ENCODE measurements around the gene PTGER2. TPM values are rescaled to one million over a fixed set of nuclear protein-coding genes. Genes with fewer than 3 reads are reported as not detected.
A peak's percentile ranks its signal among the peaks of the same experiment; 100 is the strongest.

PTGER2 gene
- total RNA-seq (1 to 10 TPM in 3 of 9 donors, under 1 TPM in 6; 0.15 to 4.1 (median 0.72) TPM), polyA plus RNA-seq (under 1 TPM; 0.27 to 0.60 TPM)
- long read RNA-seq, donor 1, partial matches to known transcripts, result 0 of 1 reads
- long read RNA-seq, donor 1, other reads (novel, unspliced or antisense), result 0 of 1 reads
- long read RNA-seq, donor 2, transcript PTGER2-201 (2 exons, 2,383 nt), result major isoform, 7 of 7 reads
- long read RNA-seq, donor 2, partial matches to known transcripts, result 0 of 7 reads
- long read RNA-seq, donor 2, other reads (novel, unspliced or antisense), result 0 of 7 reads
- long read RNA-seq, donor 3, result 0 reads

GRCh38 chr14:52313903-52314594 is at the start of gene PTGER2:
Gene PTGER2 (plus strand): TSS chr14:52314312. CDS start chr14:52314549, 237 bp downstream.
- Histone ChIP-seq H3K36me3 (no peaks in the 10 kb centered on the region), H3K27me3 (peaks cover 0 to 49% (median 22%) of the 10 kb centered on the region in 9 donors), H3K4me3 (peak within 1 kb of the TSS; percentile 33 to 78 (median 56)), H3K9me3 (no peaks in the 10 kb centered on the region), H3K27ac (peak within 1 kb of the TSS in 3 of 12 donors; percentile 29 to 89 (median 36)), H3K4me1 (peaks cover 0 to 83% (median 14%) of the 10 kb centered on the region in 12 donors)
- peak; percentile 74 to 93 (median 91) for ATAC-seq
- no peak for TF ChIP-seq CTCF (IDR thresholded peaks at IDR 0.05)
- no peak for TF ChIP-seq POLR2A (IDR thresholded peaks at IDR 0.05)
- intact Hi-C loops (cut with DNase I), result no loop called here
- 1% methylated on average over 55 to 73 of the region's 73 CpGs for WGBS, 4 donors
- DNase-seq, result peak; percentile 77 to 94 (median 87)

- Histone ChIP-seq H3K36me3 (no peaks in the 10 kb centered on the region), H3K4me1 (peaks cover 0 to 43% (median 18%) of the 10 kb centered on the region in 12 donors), H3K27ac (no peak overlapping the region), H3K4me3 (no peak overlapping the region), H3K27me3 (peaks cover 0 to 34% (median 9%) of the 10 kb centered on the region in 9 donors), H3K9me3 (no peaks in the 10 kb centered on the region)
- DNase-seq, result no peak
- no peak for TF ChIP-seq CTCF (IDR thresholded peaks at IDR 0.05)
- TF ChIP-seq POLR2A (IDR thresholded peaks at IDR 0.05), result no peak
- intact Hi-C loops (cut with DNase I), result loop anchor here in 2 of 10 donors (10.0 kb wide), 2 partner anchors 120 to 270 kb away; no protein-coding TSS in a partner anchor
- no peak for ATAC-seq
- WGBS, 4 donors, result 50 to 72% (median 64%) methylated on average over 5 of the region's 5 CpGs
Measured at GRCh38 chr14:52265253-52265652, 48.9 kb upstream of the PTGER2 start.

- Histone ChIP-seq H3K36me3 (no peaks in the 10 kb centered on the region), H3K9me3 (no peaks in the 10 kb centered on the region), H3K4me1 (peaks cover 0 to 43% (median 18%) of the 10 kb centered on the region in 12 donors), H3K4me3 (no peak overlapping the region), H3K27ac (peak overlapping the region in 2 of 12 donors; percentile 53 to 78), H3K27me3 (peaks cover 0 to 38% (median 9%) of the 10 kb centered on the region in 9 donors)
- ATAC-seq, result peak; percentile 25 to 81 (median 60)
- intact Hi-C loops (cut with DNase I), result loop anchor here in 2 of 10 donors (10.0 kb wide), 2 partner anchors 121 to 271 kb away; no protein-coding TSS in a partner anchor
- DNase-seq, result peak in 4 of 5 donors; percentile 40 to 58 (median 54)
- no peak for TF ChIP-seq CTCF (IDR thresholded peaks at IDR 0.05)
- TF ChIP-seq POLR2A (IDR thresholded peaks at IDR 0.05), result no peak
- WGBS, 4 donors, result 41 to 64% (median 44%) methylated on average over 3 of the region's 3 CpGs
Measured at GRCh38 chr14:52266179-52266578, 47.9 kb upstream of the PTGER2 start.

GRCh38 chr14:52266782-52267181 is 47.3 kb upstream of the PTGER2 start:
- DNase-seq (no peak), ATAC-seq (no peak)
- TF ChIP-seq CTCF (IDR thresholded peaks at IDR 0.05) (no peak), POLR2A (IDR thresholded peaks at IDR 0.05) (no peak)
- Histone ChIP-seq H3K9me3 (no peaks in the 10 kb centered on the region), H3K4me1 (peaks cover 0 to 43% (median 18%) of the 10 kb centered on the region in 12 donors), H3K36me3 (no peaks in the 10 kb centered on the region), H3K4me3 (peak overlapping the region in 6 of 12 donors; percentile 56 to 75 (median 62)), H3K27ac (peak overlapping the region in 4 of 12 donors; percentile 53 to 78 (median 58)), H3K27me3 (peaks cover 0 to 38% (median 9%) of the 10 kb centered on the region in 9 donors)
- intact Hi-C loops (cut with DNase I), result loop anchor here in 2 of 10 donors (10.0 kb wide), 2 partner anchors 122 to 272 kb away; no protein-coding TSS in a partner anchor
- 74 to 85% (median 84%) methylated on average over 5 of the region's 5 CpGs for WGBS, 4 donors
